Prostate gland (tissue), 2 donors: ENCODE results near the gene TTC24. TPM values are rescaled to one million over a fixed set of nuclear protein-coding genes. Genes with fewer than 3 reads are reported as not detected.
A peak's percentile ranks its signal among the peaks of the same experiment; 100 is the strongest.

ENCODE experiments used
- DNase-seq: peaks from one replicate; pipeline ENCODE4 v3.0.0-alpha.2; 2019; ENCODE audit warnings: low spot score
- H3K27ac ChIP-seq, 2 donors: fragments of 200-600 bp; sonication (generic); 2 replicates each; pipeline ENCODE4 v1.5.1; 2017 to 2019
- H3K27me3 ChIP-seq: fragments of 200-600 bp; sonication (generic); replicated peaks from 2 replicates; pipeline ENCODE4 v1.5.1; 2019; ENCODE audit not compliant: insufficient read depth
- H3K36me3 ChIP-seq, 2 donors: fragments of 200-600 bp; sonication (generic); 1 replicate in 1 of 2; 2 replicates in 1 of 2; pipeline versions ENCODE4 v1.5.1 to v1.8.1; 2017 to 2019
- H3K4me1 ChIP-seq: fragments of 200-600 bp; sonication (generic); replicated peaks from 2 replicates; pipeline ENCODE4 v1.5.1; 2019
- H3K4me3 ChIP-seq, 2 donors: fragments of 200-600 bp; sonication (generic); 2 replicates each; pipeline ENCODE4 v1.5.1; 2017 to 2019
- H3K9me3 ChIP-seq: fragments of 200-600 bp; sonication (generic); 2 replicates; pipeline ENCODE4 v1.5.1; 2017
- POLR2A ChIP-seq: fragments of 450-650 bp; IDR thresholded peaks from one replicate; pipeline ENCODE4 v1.6.1; 2016; ENCODE audit warnings: antibody characterized with exemption, mild to moderate bottlenecking
- POLR2AphosphoS5 ChIP-seq: sonication (generic); formaldehyde crosslinking; IDR thresholded peaks from one replicate; pipeline ENCODE4 v1.6.1; 2017; ENCODE audit warnings: antibody characterized with exemption
- WGBS: methylation state at CpG from one replicate; pipeline ENCODE4 v1.1.5; 2018; 5-methylcytosine and 5-hydroxymethylcytosine counted together
- intact Hi-C: fragments of 100-400 bp; cut with DNase I; formaldehyde crosslinking; loops from one replicate; pipeline ENCODE4 v1.14.2; 2022
- total RNA-seq, 2 donors: library from RNA; depleted of rRNA; stranded (reverse); fragments of >200 nt; gene quantifications; one replicate each; pipeline ENCODE4 v1.1.0, GENCODE V29; 2016
- TF ChIP-seq, protein P1 (sequence below), 4 experiments: fragments of 200-600 bp in 2 of 4; fragments of 450-650 bp in 2 of 4; sonication (generic) in 2 of 4; IDR thresholded peaks; 1 replicate in 3 of 4; 2 replicates in 1 of 4; pipeline ENCODE4 v1.5.1; 2016 to 2019; ENCODE audit warnings: antibody characterized with exemption in 4 of 4, mild to moderate bottlenecking in 2 of 4, moderate library complexity in 2 of 4

The TTC24 gene
- total RNA-seq, 2 donors from 2014 or later = not detected

DNA sequence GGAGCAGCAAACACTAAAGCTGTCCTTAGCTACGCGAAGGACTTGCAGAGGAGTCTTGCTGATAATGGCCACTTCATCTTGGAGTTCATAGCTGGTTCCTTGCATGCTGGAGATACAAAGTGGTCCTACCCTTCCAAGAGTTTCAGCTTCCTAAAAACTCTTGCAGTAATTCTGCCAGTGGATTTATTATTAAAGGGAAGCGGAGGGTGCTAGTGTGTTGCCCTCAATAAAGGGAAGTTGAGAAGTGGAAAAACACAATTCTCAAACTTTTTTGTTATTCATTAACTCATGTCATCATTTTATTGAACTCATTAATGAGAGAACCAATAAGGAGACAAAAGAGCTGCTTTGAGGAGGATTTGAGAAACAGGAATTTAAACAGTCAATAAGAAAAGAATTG lies 33.1 kb downstream of the TTC24 start:
- TF ChIP-seq POLR2AphosphoS5 = no peak
- TF ChIP-seq, protein P1, sequence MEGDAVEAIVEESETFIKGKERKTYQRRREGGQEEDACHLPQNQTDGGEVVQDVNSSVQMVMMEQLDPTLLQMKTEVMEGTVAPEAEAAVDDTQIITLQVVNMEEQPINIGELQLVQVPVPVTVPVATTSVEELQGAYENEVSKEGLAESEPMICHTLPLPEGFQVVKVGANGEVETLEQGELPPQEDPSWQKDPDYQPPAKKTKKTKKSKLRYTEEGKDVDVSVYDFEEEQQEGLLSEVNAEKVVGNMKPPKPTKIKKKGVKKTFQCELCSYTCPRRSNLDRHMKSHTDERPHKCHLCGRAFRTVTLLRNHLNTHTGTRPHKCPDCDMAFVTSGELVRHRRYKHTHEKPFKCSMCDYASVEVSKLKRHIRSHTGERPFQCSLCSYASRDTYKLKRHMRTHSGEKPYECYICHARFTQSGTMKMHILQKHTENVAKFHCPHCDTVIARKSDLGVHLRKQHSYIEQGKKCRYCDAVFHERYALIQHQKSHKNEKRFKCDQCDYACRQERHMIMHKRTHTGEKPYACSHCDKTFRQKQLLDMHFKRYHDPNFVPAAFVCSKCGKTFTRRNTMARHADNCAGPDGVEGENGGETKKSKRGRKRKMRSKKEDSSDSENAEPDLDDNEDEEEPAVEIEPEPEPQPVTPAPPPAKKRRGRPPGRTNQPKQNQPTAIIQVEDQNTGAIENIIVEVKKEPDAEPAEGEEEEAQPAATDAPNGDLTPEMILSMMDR (IDR thresholded peaks at IDR 0.05) = no peak
- no peak for TF ChIP-seq POLR2A
- DNase-seq = no peak
- Histone ChIP-seq H3K27me3 (no peaks in the 10 kb centered on the region), H3K9me3 (no peaks in the 10 kb centered on the region), H3K4me1 (peaks cover 10% of the 10 kb centered on the region), H3K36me3 (no peaks in the 10 kb centered on the region), H3K27ac (no peak overlapping the region), H3K4me3 (no peak overlapping the region)
- intact Hi-C loops = loop anchor here (10.0 kb wide), 1 partner anchor 228 kb away; no protein-coding TSS in a partner anchor
- 52% methylated on average over 3 of the region's 3 CpGs for WGBS

DNA sequence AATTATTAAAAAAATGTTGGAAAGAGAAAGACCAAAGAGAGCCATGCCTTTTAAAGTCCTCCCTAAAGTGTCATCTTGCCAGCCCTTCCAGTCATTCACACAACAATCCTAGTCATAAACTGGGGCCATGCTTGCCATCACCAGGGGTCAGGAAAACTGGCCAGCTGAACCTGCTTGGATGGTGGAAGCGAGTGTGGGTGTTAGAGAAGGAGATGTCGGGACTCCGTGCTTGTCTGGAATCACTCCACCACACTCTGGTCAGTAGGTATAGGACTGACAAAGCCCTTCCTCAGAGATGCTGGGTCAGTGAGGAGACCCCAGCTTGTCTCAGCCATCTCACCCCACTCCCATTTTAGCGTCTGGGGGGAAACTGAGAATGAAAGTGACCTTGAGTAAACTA lies 36.4 kb downstream of the TTC24 start:
- Histone ChIP-seq H3K27me3 (no peaks in the 10 kb centered on the region), H3K4me1 (peaks cover 10% of the 10 kb centered on the region), H3K27ac (peak overlapping the region; percentile 61 to 80), H3K4me3 (no peak overlapping the region), H3K9me3 (no peaks in the 10 kb centered on the region), H3K36me3 (no peaks in the 10 kb centered on the region)
- no peak for DNase-seq
- WGBS = 22% methylated on average over 4 of the region's 4 CpGs
- intact Hi-C loops = loop anchor here (10.0 kb wide), 1 partner anchor 231 kb away; no protein-coding TSS in a partner anchor
- TF ChIP-seq POLR2AphosphoS5 (no peak), POLR2A (no peak)
- TF ChIP-seq, protein P1 (IDR thresholded peaks at IDR 0.05) = no peak

- no peaks in the 10 kb centered on the region for H3K27me3 ChIP-seq
- peak; percentile 73 for DNase-seq
- 7% methylated on average over 5 of the region's 5 CpGs for WGBS
- no peak overlapping the region for H3K4me3 ChIP-seq
- H3K27ac ChIP-seq = peak overlapping the region; percentile 61 to 80
- intact Hi-C loops = loop anchor here (10.0 kb wide), 1 partner anchor 232 kb away; no protein-coding TSS in a partner anchor
- H3K9me3 ChIP-seq = no peaks in the 10 kb centered on the region
- H3K4me1 ChIP-seq = peaks cover 10% of the 10 kb centered on the region
- H3K36me3 ChIP-seq = no peaks in the 10 kb centered on the region
- no peak for TF ChIP-seq POLR2A
- TF ChIP-seq POLR2AphosphoS5 = peak; percentile 91
- TF ChIP-seq, protein P1 (IDR thresholded peaks at IDR 0.05) = peak in 1 of 4 experiments; percentile 29
These were observed 36.9 kb downstream of the TTC24 start for GRCh38 chr1:156616463-156616862.

- Histone ChIP-seq H3K27me3 (no peaks in the 10 kb centered on the region), H3K9me3 (no peaks in the 10 kb centered on the region), H3K27ac (no peak within 1 kb of the TSS), H3K4me3 (no peak within 1 kb of the TSS), H3K36me3 (no peaks in the 10 kb centered on the region), H3K4me1 (peaks cover 10% of the 10 kb centered on the region)
- intact Hi-C loops = loop anchor here (10.0 kb wide), 1 partner anchor 234 kb away; no protein-coding TSS in a partner anchor
- TF ChIP-seq, protein P1 (IDR thresholded peaks at IDR 0.05) = peak in 1 of 4 experiments; percentile 12
- TF ChIP-seq POLR2AphosphoS5 = no peak
- 21% methylated on average over 7 of the region's 7 CpGs for WGBS
- DNase-seq = no peak
These were observed 39.5 kb downstream of the TTC24 start, which contains the start of gene HAPLN2 for GRCh38 chr1:156618853-156619581. HAPLN2 (plus strand) TSS chr1:156619415; CDS start chr1:156623491, 4,076 bp downstream.

GRCh38 chr1:156619582-156619955 lies 40.0 kb downstream of the TTC24 start:
- Histone ChIP-seq H3K4me1 (peaks cover 10% of the 10 kb centered on the region), H3K9me3 (no peaks in the 10 kb centered on the region), H3K27ac (no peak overlapping the region), H3K36me3 (no peaks in the 10 kb centered on the region), H3K4me3 (no peak overlapping the region), H3K27me3 (no peaks in the 10 kb centered on the region)
- TF ChIP-seq, protein P1 (IDR thresholded peaks at IDR 0.05) = no peak
- TF ChIP-seq POLR2A = no peak
- TF ChIP-seq POLR2AphosphoS5 = no peak
- no peak for DNase-seq
- intact Hi-C loops = loop anchor here (10.0 kb wide), 1 partner anchor 235 kb away; no protein-coding TSS in a partner anchor
- WGBS = 43% methylated on average over 6 of the region's 6 CpGs
